Adrenal gland (tissue), 5 donors: ENCODE results near the gene EFNA1.

Source experiments
- CTCF ChIP-seq, 6 experiments: fragments of 450-650 bp in 4 of 6; fragments of 200-600 bp in 2 of 6; sonication (generic) in 1 of 6; IDR thresholded peaks; 1 replicate in 5 of 6; 2 replicates in 1 of 6; pipeline versions ENCODE4 v1.5.1 to v1.8.0; 2016 to 2021; ENCODE audit warnings: antibody characterized with exemption in 6 of 6, mild to moderate bottlenecking in 2 of 6, moderate library complexity in 1 of 6
- POLR2A ChIP-seq, 2 donors: fragments of 450-650 bp; IDR thresholded peaks; one replicate each; pipeline ENCODE4 v1.6.1; 2017; ENCODE audit warnings: antibody characterized with exemption in 2 of 2, mild to moderate bottlenecking in 2 of 2, moderate library complexity in 1 of 2
- donor health status: DM: no; HTN: no; CAD: no.

GRCh38 chr1:155179112-155180031, 51.7 kb downstream of the EFNA1 start:
- TF ChIP-seq CTCF (IDR thresholded peaks at IDR 0.05) (no peak), POLR2A (IDR thresholded peaks at IDR 0.05) (no peak)
